GM19467 (cell line): Measurements from ENCODE around the gene SNTG2.

ENCODE experiments used
- ATAC-seq: cut with Tn5 transposase; IDR thresholded peaks from one replicate; pipeline ENCODE4 v1.9.1; 2021; ENCODE audit warnings: mild to moderate bottlenecking, moderate library complexity; ENCODE audit not compliant: unreplicated experiment

Gene SNTG2

DNA sequence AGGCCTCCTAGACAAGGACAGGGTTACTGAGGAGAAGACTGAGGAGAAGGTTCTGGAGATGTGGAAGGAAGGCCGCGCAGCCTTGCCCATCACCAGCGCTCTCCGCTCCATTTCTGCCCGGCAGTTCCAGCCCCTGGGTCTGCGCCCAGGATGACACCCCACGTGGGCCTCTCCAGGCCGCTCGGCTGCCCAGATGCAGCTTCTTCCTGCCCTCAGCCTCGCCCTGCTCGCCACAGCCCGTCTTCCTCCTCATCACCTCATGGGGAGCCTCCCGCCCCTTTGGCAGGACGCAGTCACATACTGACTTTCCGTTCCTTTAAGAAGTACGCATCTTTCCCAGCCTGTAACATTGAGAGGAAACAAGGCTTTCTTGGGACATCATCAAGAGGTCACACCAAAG, 37.1 kb downstream of the SNTG2 start:
- no peak for ATAC-seq

- ATAC-seq: no peak
Observed at GRCh38 chr2:989781-990467, 39.3 kb downstream of the SNTG2 start.

GRCh38 chr2:990970-991369, 40.3 kb downstream of the SNTG2 start:
- ATAC-seq: no peak

DNA sequence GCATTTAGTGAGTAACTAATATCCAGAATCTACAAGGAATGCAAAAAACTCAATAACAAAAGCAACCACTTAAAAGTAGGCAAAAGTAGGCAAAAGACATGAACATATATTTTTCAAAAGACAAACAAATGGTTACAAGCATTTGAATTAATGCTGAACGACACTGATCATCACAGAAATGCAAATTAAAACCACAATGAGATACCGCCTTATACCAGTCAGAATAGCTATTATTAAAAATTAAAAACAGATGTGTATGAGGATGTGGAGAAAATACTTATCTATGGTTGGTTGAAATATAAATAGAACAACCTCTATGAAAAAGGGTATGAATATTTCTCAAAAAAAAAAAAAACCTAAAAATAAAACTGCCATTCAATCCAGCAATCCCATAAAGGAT, 51.7 kb downstream of the SNTG2 start:
- ATAC-seq: no peak

GRCh38 chr2:1004398-1004797, 53.7 kb downstream of the SNTG2 start:
- ATAC-seq: no peak

DNA sequence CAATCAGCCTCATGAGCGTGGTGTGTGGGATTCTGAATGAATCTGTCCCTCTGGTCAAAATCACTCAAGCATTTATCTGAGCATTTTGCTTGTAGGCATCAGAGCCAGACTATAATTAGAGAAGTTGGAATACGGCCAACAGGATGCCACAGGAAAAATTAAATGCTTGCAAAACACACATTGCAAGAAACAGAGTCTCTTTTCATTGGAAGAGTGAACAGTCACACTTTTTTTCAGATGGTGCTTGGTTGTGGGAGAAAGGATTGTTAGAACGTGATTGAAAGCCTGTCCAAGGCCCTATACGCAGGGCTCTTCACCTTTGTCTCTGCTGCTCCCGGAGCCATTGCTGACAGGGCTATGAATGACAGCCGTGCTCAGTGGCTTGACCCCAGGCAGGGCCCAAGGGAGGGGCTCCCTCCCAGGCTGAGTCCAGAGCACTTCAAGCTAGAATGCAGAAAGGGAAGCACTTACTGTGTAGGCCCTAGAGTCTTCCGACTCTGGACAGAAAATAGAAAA, 59.8 kb downstream of the SNTG2 start:
- no peak for ATAC-seq

DNA sequence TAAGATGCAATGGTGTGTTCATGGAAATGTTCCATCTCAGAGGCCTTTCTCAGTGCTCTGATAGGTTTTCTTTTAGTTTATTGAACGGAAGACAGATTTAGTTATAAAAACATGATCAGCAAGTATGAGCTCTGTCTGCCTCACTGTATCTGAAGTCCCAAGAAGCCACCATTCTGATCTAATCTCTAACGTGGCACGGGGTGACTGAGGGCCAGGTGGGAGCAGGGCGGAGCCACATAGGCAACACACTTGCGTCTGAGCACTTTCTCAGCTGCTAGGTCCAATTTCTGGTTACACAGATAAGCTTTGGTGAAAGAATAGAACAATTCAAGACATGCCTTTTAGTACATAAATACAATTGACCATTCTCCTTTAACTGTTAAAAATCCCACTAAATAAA, 60.4 kb downstream of the SNTG2 start:
- no peak for ATAC-seq

DNA sequence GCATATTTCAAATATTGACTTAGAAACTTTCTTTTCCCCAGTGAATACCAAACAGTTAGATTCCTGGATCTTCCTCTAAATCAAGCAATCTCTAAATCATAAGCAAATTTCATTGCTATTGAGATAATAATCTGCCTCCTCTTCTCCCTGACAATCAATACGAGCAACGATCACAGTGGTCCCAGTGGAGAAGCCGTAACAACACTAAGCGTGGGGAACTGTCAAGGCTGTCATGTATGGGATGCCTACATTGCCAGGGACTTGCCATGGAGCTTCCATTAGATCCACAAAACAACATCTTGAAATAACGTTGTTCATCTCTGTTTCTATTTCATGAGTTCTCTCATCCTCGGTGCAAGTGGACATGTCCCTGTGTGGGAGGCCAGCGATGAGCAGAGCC, 61.3 kb downstream of the SNTG2 start:
- no peak for ATAC-seq

- no peak for ATAC-seq
Observed at GRCh38 chr2:1014802-1015201, 64.2 kb downstream of the SNTG2 start.

GRCh38 chr2:1016500-1016899, 65.9 kb downstream of the SNTG2 start:
- no peak for ATAC-seq

- no peak for ATAC-seq
Observed at GRCh38 chr2:1017827-1018226, 67.2 kb downstream of the SNTG2 start.

DNA sequence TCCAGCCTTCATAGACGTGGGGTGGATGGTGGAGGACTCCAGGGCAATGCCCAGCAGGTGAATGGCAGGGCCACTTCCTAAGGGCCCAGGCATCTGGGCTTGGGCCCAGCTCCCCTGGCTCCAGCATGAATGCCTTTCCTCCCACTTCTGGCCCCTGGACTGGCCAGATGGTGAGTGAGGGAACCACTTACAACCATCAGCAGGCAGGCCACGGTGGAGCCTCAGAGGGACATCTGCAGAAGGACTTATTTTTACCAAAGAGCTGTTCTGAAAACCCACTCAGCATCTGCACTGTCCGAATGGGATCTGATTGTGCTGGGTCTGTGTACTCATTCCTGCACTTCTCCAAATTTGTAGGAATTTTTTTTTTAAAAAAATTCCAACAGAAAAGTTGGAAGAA, 69.6 kb downstream of the SNTG2 start:
- no peak for ATAC-seq

- no peak for ATAC-seq
Observed at GRCh38 chr2:1022178-1022577, 71.5 kb downstream of the SNTG2 start.

GRCh38 chr2:1024981-1025380, 74.3 kb downstream of the SNTG2 start:
- ATAC-seq: no peak

GRCh38 chr2:1026141-1026540, 75.5 kb downstream of the SNTG2 start:
- no peak for ATAC-seq

GRCh38 chr2:1028831-1029230, 78.2 kb downstream of the SNTG2 start:
- no peak for ATAC-seq

- ATAC-seq: no peak
Observed at GRCh38 chr2:1032030-1032429, 81.4 kb downstream of the SNTG2 start.

- ATAC-seq: no peak
Observed at GRCh38 chr2:1033069-1033468, 82.4 kb downstream of the SNTG2 start.

DNA sequence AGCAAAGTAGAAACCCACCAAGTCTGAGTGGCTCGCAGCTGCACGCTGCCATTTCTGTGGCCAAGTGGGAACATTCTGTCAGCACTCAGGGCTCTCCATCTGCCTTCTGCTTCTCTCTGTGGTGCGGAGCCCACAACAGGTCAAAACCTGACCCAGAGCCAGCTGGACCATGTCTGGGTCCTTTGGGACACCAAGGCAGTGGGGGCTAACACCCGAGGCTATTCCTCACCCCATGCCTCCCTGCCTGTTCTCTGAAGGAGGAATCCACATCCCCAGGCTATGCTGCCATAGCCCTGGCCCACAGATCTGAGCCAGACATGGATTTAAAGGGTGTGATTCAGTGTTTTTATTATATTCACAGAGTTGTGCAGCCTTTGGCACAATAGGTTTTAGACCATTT, 86.4 kb downstream of the SNTG2 start:
- ATAC-seq: no peak

GRCh38 chr2:1039549-1039948, 88.9 kb downstream of the SNTG2 start:
- no peak for ATAC-seq

DNA sequence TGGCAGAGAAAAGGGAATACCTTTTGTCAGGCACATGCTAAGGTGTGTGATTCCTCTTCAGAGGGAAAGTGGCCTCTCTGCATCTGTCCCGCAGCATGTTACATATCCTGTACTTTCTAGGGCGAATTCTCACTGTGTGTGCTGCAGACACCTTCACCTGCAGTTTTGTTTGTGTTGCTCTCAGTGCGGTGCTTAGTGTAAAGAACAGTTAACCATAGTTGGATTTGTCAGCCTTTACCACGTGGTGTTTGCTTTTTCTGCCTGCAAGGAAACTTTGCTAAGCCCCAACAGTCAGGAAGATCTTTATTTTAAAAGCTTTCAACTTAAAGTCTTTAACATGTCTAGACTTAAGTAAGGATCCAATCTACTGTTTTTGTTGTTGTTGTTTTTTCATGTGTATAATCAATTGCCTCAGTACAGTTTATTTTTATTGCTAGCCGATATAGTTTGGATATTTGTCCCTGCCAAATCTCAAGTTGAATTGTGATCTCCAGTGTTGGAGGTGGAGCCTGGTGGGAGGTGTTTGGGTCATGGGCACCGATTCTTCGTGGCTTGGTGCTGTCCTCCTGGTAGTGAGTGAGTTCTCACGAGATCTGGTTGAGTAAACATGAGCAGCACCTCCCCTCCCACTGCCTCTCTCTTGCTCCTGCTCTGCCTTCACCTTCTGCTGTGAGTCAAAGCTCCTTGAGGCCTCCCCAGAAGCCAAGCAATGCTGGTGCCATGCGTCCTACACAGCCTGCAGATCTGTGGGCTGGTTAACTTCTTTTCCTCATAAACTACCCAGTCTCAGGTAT, 90.6 kb downstream of the SNTG2 start:
- ATAC-seq: no peak

- peak; percentile 50 for ATAC-seq
Observed at GRCh38 chr2:1045109-1045508, 94.5 kb downstream of the SNTG2 start.
